WTC11 (cell line): ENCODE data around the gene NR5A1. TPM values are rescaled to one million over a fixed set of nuclear protein-coding genes. Genes with fewer than 3 reads are reported as not detected.

Experiments
- ATAC-seq: fragments of 200-7000 bp; cut with Tn5 transposase; 2 replicates; pipeline ENCODE4 v1.10.0; 2021; ENCODE audit warnings: mild to moderate bottlenecking, moderate library complexity
- CTCF ChIA-PET: fragments of 300-600 bp; sonication (Branson Sonifier 250); formaldehyde crosslinking; loops from one replicate; lab custom pipeline; 2021; ENCODE audit warnings: antibody characterized with exemption; lab: Charles Lee
- POLR2A ChIA-PET: fragments of 350-600 bp; sonication (Branson Sonifier 250); formaldehyde crosslinking; loops from one replicate; lab custom pipeline; 2021; ENCODE audit warnings: antibody characterized with exemption; lab: Charles Lee
- DNase-seq: peaks from one replicate; pipeline ENCODE4 v3.0.0; 2021; ENCODE audit warnings: low spot score
- H3K27ac Mint-ChIP-seq: 2 replicates; pipeline ENCODE4 v1.8.0; 2021; ENCODE audit warnings: mixed read lengths
- H3K27me3 Mint-ChIP-seq: 2 replicates; pipeline ENCODE4 v1.8.0; 2021; ENCODE audit warnings: low read depth, mild to moderate bottlenecking, moderate library complexity, mixed read lengths
- H3K36me3 Mint-ChIP-seq: 2 replicates; pipeline ENCODE4 v1.8.0; 2021; ENCODE audit warnings: mixed read lengths
- H3K4me1 Mint-ChIP-seq: 2 replicates; pipeline ENCODE4 v1.8.0; 2022; ENCODE audit warnings: mixed read lengths
- H3K4me3 Mint-ChIP-seq: 2 replicates; pipeline ENCODE4 v1.8.0; 2021; ENCODE audit warnings: mild to moderate bottlenecking, moderate library complexity, mixed read lengths
- H3K9me3 Mint-ChIP-seq: 2 replicates; pipeline ENCODE4 v1.8.0; 2021; ENCODE audit warnings: mixed read lengths
- CTCF ChIP-seq: fragments of 200-600 bp; IDR thresholded peaks from 2 replicates; pipeline ENCODE4 v1.8.0; 2022; ENCODE audit warnings: antibody characterized with exemption
- ERG ChIP-seq: fragments of 250-450 bp; sonication (Bioruptor Pico); IDR thresholded peaks from 2 replicates; pipeline ENCODE4 v1.8.0; 2021; ENCODE audit warnings: mild to moderate bottlenecking
- FOXJ3 ChIP-seq: sonication (generic); formaldehyde crosslinking; IDR thresholded peaks from 2 replicates; pipeline ENCODE4 v1.9.0; 2021; ENCODE audit warnings: missing genetic modification reagents, mild to moderate bottlenecking, borderline replicate concordance
- FOXP1 ChIP-seq: sonication (generic); formaldehyde crosslinking; IDR thresholded peaks from 2 replicates; pipeline ENCODE4 v1.8.0; 2022; ENCODE audit warnings: missing genetic modification reagents, mild to moderate bottlenecking, moderate library complexity, borderline replicate concordance
- KAT7 ChIP-seq: sonication (generic); formaldehyde crosslinking; IDR thresholded peaks from 2 replicates; pipeline ENCODE4 v1.8.1; 2023; ENCODE audit warnings: missing genetic modification reagents, mild to moderate bottlenecking, borderline replicate concordance
- MLX ChIP-seq: sonication (generic); formaldehyde crosslinking; IDR thresholded peaks from 2 replicates; pipeline ENCODE4 v1.8.1; 2023; ENCODE audit warnings: mild to moderate bottlenecking, missing genetic modification reagents, moderate library complexity
- MXD4 ChIP-seq: fragments of 250-450 bp; sonication (Bioruptor Pico); IDR thresholded peaks from 2 replicates; pipeline ENCODE4 v1.8.0; 2021; ENCODE audit warnings: mild to moderate bottlenecking, moderate library complexity, borderline replicate concordance
- MYBL2 ChIP-seq: sonication (generic); formaldehyde crosslinking; IDR thresholded peaks from 2 replicates; pipeline ENCODE4 v1.8.1; 2023; ENCODE audit warnings: mild to moderate bottlenecking, moderate library complexity, missing genetic modification reagents
- NR1H2 ChIP-seq: sonication (generic); formaldehyde crosslinking; IDR thresholded peaks from 2 replicates; pipeline ENCODE4 v1.9.0; 2021; ENCODE audit warnings: mild to moderate bottlenecking, moderate library complexity, missing genetic modification reagents
- RELA ChIP-seq: sonication (generic); formaldehyde crosslinking; IDR thresholded peaks from 2 replicates; pipeline ENCODE4 v1.8.1; 2022; ENCODE audit warnings: missing genetic modification reagents, mild to moderate bottlenecking, borderline replicate concordance
- RORB ChIP-seq: fragments of 250-450 bp; sonication (Bioruptor Pico); IDR thresholded peaks from 2 replicates; pipeline ENCODE4 v1.9.0; 2021; ENCODE audit warnings: mild to moderate bottlenecking
- TEAD4 ChIP-seq: sonication (generic); formaldehyde crosslinking; IDR thresholded peaks from 2 replicates; pipeline ENCODE4 v1.8.0; 2022; ENCODE audit warnings: mild to moderate bottlenecking, missing genetic modification reagents
- ZNF121 ChIP-seq: sonication (generic); formaldehyde crosslinking; IDR thresholded peaks from 2 replicates; pipeline ENCODE4 v1.8.0; 2023; ENCODE audit warnings: missing genetic modification reagents
- ZNF281 ChIP-seq: sonication (generic); formaldehyde crosslinking; IDR thresholded peaks from 2 replicates; pipeline ENCODE4 v1.8.0; 2023; ENCODE audit warnings: mild to moderate bottlenecking, missing genetic modification reagents
- ZNF416 ChIP-seq: fragments of 250-450 bp; sonication (Bioruptor Pico); IDR thresholded peaks from 2 replicates; pipeline ENCODE4 v1.9.0; 2021; ENCODE audit warnings: mild to moderate bottlenecking, inconsistent platforms
- total RNA-seq: library from RNA; stranded (reverse); gene quantifications from 3 replicates; pipeline ENCODE4 v1.2.3, GENCODE V29; 2021

Gene NR5A1
- total RNA-seq, 1 experiment from 2014 or later: 0.77 TPM

GRCh38 chr9:124485201-124485600 lies 22.0 kb downstream of the NR5A1 start:
- ATAC-seq (no peak), DNase-seq (no peak)
- ChIA-PET POLR2A (no interaction called here), CTCF (no interaction called here)
- H3K36me3 Mint-ChIP-seq: no peaks in the 10 kb centered on the region
- peaks cover 26% of the 10 kb centered on the region for H3K4me1 Mint-ChIP-seq
- H3K4me3 Mint-ChIP-seq: no peak overlapping the region
- H3K27ac Mint-ChIP-seq: no peak overlapping the region
- no peak for TF ChIP-seq MXD4 (CRISPR knock-in tag)
- no peak for TF ChIP-seq RORB
- TF ChIP-seq NR1H2 (CRISPR knock-in tag): no peak
- no peak for TF ChIP-seq CTCF
- TF ChIP-seq MYBL2 (CRISPR knock-in tag): no peak
- TF ChIP-seq ZNF281: no peak
- H3K9me3 Mint-ChIP-seq: no peaks in the 10 kb centered on the region
- H3K27me3 Mint-ChIP-seq: peaks cover 21% of the 10 kb centered on the region

- CTCF ChIA-PET: no interaction called here
- no peak for TF ChIP-seq MLX (CRISPR knock-in tag)
- no peak overlapping the region for H3K4me3 Mint-ChIP-seq
- H3K36me3 Mint-ChIP-seq: no peaks in the 10 kb centered on the region
- DNase-seq: no peak
- POLR2A ChIA-PET: no interaction called here
- H3K27ac Mint-ChIP-seq: no peak overlapping the region
- H3K4me1 Mint-ChIP-seq: peaks cover 35% of the 10 kb centered on the region
- ATAC-seq: no peak
- H3K9me3 Mint-ChIP-seq: no peaks in the 10 kb centered on the region
- H3K27me3 Mint-ChIP-seq: peaks cover 38% of the 10 kb centered on the region
Observed at GRCh38 chr9:124483481-124483880, 23.7 kb downstream of the NR5A1 start.

GRCh38 chr9:124482431-124483031 lies 24.7 kb downstream of the NR5A1 start:
- POLR2A ChIA-PET: no interaction called here
- Mint-ChIP-seq H3K9me3 (no peaks in the 10 kb centered on the region), H3K27ac (no peak overlapping the region), H3K36me3 (no peaks in the 10 kb centered on the region), H3K27me3 (peaks cover 44% of the 10 kb centered on the region), H3K4me1 (peaks cover 33% of the 10 kb centered on the region), H3K4me3 (peak overlapping the region; percentile 56)
- ATAC-seq (peak; percentile 25), DNase-seq (no peak)
- no peak for TF ChIP-seq RELA (CRISPR knock-in tag)
- CTCF ChIA-PET: interaction anchor here (1.1 to 1.2 kb wide), 2 partner anchors 54 to 64 kb away, joined by 3 to 7 read pairs; no protein-coding TSS in a partner anchor

GRCh38 chr9:124481115-124481514 lies 26.1 kb downstream of the NR5A1 start:
- ChIA-PET CTCF (interaction anchor here (0.6 to 1.0 kb wide), 5 partner anchors 22 to 81 kb away, joined by 3 to 4 read pairs (median 3); no protein-coding TSS in a partner anchor), POLR2A (no interaction called here)
- Mint-ChIP-seq H3K27ac (no peak overlapping the region), H3K4me3 (no peak overlapping the region), H3K4me1 (peaks cover 30% of the 10 kb centered on the region), H3K27me3 (peaks cover 56% of the 10 kb centered on the region), H3K36me3 (no peaks in the 10 kb centered on the region), H3K9me3 (no peaks in the 10 kb centered on the region)
- ATAC-seq (no peak), DNase-seq (no peak)
- TF ChIP-seq KAT7 (CRISPR knock-in tag): no peak
- TF ChIP-seq ZNF416: no peak
- TF ChIP-seq FOXJ3 (CRISPR knock-in tag): no peak
- no peak for TF ChIP-seq MYBL2 (CRISPR knock-in tag)
- TF ChIP-seq ZNF121 (CRISPR knock-in tag): no peak
- no peak for TF ChIP-seq FOXP1 (CRISPR knock-in tag)
- no peak for TF ChIP-seq ERG (CRISPR knock-in tag)
- TF ChIP-seq TEAD4: no peak
